ENCODE measurements around the gene SPDYE4. TPM values are rescaled to one million over a fixed set of nuclear protein-coding genes. Genes with fewer than 3 reads are reported as not detected.
A peak's percentile ranks its signal among the peaks of the same experiment; 100 is the strongest.

The SPDYE4 gene
- total RNA-seq, 2 experiments from 2014 or later: not detected

DNA sequence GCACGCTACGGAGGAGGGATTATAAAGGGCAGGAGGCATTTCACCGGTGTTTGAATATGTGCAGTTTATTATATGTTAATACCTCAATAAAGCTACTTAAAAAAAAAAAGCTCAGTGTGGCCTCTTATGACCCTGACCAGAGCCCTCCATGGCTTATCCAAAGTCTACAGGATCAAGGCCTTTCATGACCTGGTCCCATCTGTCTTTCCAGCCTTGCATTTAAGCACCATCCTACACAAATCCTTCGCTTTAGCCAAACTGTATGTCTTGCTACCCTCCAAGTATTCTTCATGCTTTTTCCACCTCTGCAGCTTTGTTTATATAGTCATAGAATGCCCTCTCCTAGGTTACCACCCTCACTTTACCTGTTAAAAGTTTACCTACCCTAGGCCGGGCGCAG lies 34.3 kb upstream of the SPDYE4 start:
- POLR2A ChIA-PET: no interaction called here
- TF ChIP-seq, protein P1, sequence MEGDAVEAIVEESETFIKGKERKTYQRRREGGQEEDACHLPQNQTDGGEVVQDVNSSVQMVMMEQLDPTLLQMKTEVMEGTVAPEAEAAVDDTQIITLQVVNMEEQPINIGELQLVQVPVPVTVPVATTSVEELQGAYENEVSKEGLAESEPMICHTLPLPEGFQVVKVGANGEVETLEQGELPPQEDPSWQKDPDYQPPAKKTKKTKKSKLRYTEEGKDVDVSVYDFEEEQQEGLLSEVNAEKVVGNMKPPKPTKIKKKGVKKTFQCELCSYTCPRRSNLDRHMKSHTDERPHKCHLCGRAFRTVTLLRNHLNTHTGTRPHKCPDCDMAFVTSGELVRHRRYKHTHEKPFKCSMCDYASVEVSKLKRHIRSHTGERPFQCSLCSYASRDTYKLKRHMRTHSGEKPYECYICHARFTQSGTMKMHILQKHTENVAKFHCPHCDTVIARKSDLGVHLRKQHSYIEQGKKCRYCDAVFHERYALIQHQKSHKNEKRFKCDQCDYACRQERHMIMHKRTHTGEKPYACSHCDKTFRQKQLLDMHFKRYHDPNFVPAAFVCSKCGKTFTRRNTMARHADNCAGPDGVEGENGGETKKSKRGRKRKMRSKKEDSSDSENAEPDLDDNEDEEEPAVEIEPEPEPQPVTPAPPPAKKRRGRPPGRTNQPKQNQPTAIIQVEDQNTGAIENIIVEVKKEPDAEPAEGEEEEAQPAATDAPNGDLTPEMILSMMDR (IDR thresholded peaks at IDR 0.05): no peak
- intact Hi-C loops (cut with DNase I, micrococcal nuclease): no loop called here
- no peak for ATAC-seq (ENCODE audit: poor library complexity)
- H3K27me3 Mint-ChIP-seq: no peaks in the 10 kb centered on the region
- Histone ChIP-seq H3K9me3 (ENCODE audit: control insufficient read depth in 1 of 2, insufficient read depth in 1 of 2, low read length in 2 of 2) (no peaks in the 10 kb centered on the region), H3K27me3 (ENCODE audit: control insufficient read depth in 1 of 2, insufficient read depth in 2 of 2, low read length in 2 of 2) (no peaks in the 10 kb centered on the region), H3K27ac (ENCODE audit: low read depth in 1 of 2, low read length in 2 of 2) (no peak overlapping the region), H3K4me3 (ENCODE audit: low read length) (no peak overlapping the region), H3K36me3 (ENCODE audit: insufficient read depth, low read length) (no peaks in the 10 kb centered on the region), H3K4me1 (ENCODE audit: insufficient read depth, low read length) (no peaks in the 10 kb centered on the region)
- H3K9me3 Mint-ChIP-seq: no peaks in the 10 kb centered on the region
- no peak for DNase-seq
- no peaks in the 10 kb centered on the region for H3K4me1 Mint-ChIP-seq (ENCODE audit: low read depth)
- no peak overlapping the region for H3K4me3 Mint-ChIP-seq
- H3K36me3 Mint-ChIP-seq (ENCODE audit: low read depth): no peaks in the 10 kb centered on the region
- CTCF ChIA-PET: interaction anchor here (0.8 kb wide), 1 partner anchor 11 kb away, joined by 4 read pairs; no protein-coding TSS in a partner anchor
- H3K27ac Mint-ChIP-seq: no peak overlapping the region

DNA sequence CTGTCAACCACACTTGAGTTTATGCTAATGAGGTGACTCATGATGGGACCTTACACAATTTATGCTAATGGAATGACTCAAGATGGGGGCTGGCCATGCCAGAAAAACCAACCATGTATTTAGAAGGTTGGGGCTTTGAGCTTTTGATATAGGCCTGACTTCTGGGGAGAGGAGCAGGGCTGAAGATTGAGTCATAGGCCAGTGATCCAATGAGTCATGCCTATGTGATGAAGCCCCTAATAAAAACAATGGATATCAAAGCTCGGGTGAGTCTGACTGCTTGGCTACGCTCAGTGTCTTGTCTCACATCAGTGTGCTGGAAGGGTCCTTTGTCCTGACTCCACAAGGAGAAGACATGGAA lies 33.5 kb upstream of the SPDYE4 start:
- no peak overlapping the region for H3K27ac Mint-ChIP-seq
- ATAC-seq (ENCODE audit: poor library complexity): no peak
- H3K4me3 ChIP-seq (ENCODE audit: low read length): no peak overlapping the region
- H3K27me3 Mint-ChIP-seq: no peaks in the 10 kb centered on the region
- H3K36me3 ChIP-seq (ENCODE audit: insufficient read depth, low read length): no peaks in the 10 kb centered on the region
- H3K4me1 Mint-ChIP-seq (ENCODE audit: low read depth): no peaks in the 10 kb centered on the region
- ChIA-PET POLR2A (no interaction called here), CTCF (interaction anchor here (0.8 kb wide), 1 partner anchor 10 kb away, joined by 4 read pairs; no protein-coding TSS in a partner anchor)
- H3K27ac ChIP-seq (ENCODE audit: low read depth in 1 of 2, low read length in 2 of 2): no peak overlapping the region
- no peaks in the 10 kb centered on the region for H3K27me3 ChIP-seq (ENCODE audit: control insufficient read depth in 1 of 2, insufficient read depth in 2 of 2, low read length in 2 of 2)
- H3K4me1 ChIP-seq (ENCODE audit: insufficient read depth, low read length): no peaks in the 10 kb centered on the region
- H3K4me3 Mint-ChIP-seq: no peak overlapping the region
- TF ChIP-seq, protein P1 (IDR thresholded peaks at IDR 0.05): no peak
- DNase-seq: peak in 2 of 14 experiments; percentile 44 to 54
- no peaks in the 10 kb centered on the region for H3K36me3 Mint-ChIP-seq (ENCODE audit: low read depth)
- intact Hi-C loops (cut with DNase I, micrococcal nuclease): no loop called here
- no peaks in the 10 kb centered on the region for H3K9me3 Mint-ChIP-seq
- H3K9me3 ChIP-seq (ENCODE audit: control insufficient read depth in 1 of 2, insufficient read depth in 1 of 2, low read length in 2 of 2): no peaks in the 10 kb centered on the region

DNA sequence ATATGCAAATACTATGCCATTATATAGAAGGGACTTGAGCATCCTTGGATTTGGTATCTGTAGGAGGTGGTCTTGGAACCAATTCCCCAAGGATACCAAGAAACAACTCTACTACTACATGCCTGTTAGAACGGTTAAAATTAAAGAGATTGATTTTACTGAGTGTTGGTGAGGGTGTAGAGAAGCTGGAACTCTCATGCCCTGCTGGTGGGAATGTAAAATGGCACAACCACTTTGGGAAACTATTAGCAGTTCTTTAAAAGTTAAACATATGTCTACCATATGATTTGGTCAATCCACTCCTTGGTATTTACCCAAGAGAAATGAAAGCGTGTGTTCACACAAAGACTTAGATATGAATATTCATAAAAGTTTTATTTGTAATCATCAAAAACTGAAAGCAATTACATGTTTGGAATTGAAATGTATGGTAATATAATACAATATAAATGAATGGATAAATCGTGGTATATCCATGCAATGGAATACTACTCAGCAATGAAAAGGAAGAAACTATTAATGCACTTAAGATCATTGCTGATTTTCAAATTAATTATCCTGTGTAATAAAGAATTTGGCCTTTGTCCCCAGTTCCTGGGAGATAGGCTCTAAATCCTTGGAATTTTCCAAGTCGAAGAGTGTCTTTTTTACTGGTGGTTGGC lies 33.0 kb upstream of the SPDYE4 start:
- ChIA-PET POLR2A (no interaction called here), CTCF (no interaction called here)
- no peaks in the 10 kb centered on the region for H3K9me3 Mint-ChIP-seq
- Histone ChIP-seq H3K4me1 (ENCODE audit: insufficient read depth, low read length) (no peaks in the 10 kb centered on the region), H3K36me3 (ENCODE audit: insufficient read depth, low read length) (no peaks in the 10 kb centered on the region), H3K9me3 (ENCODE audit: control insufficient read depth in 1 of 2, insufficient read depth in 1 of 2, low read length in 2 of 2) (no peaks in the 10 kb centered on the region), H3K4me3 (ENCODE audit: low read length) (no peak overlapping the region), H3K27me3 (ENCODE audit: control insufficient read depth in 1 of 2, insufficient read depth in 2 of 2, low read length in 2 of 2) (no peaks in the 10 kb centered on the region), H3K27ac (ENCODE audit: low read depth in 1 of 2, low read length in 2 of 2) (no peak overlapping the region)
- no peak overlapping the region for H3K4me3 Mint-ChIP-seq
- no peaks in the 10 kb centered on the region for H3K4me1 Mint-ChIP-seq (ENCODE audit: low read depth)
- ATAC-seq (ENCODE audit: poor library complexity): no peak
- no peaks in the 10 kb centered on the region for H3K36me3 Mint-ChIP-seq (ENCODE audit: low read depth)
- intact Hi-C loops (cut with DNase I, micrococcal nuclease): no loop called here
- no peak overlapping the region for H3K27ac Mint-ChIP-seq
- no peaks in the 10 kb centered on the region for H3K27me3 Mint-ChIP-seq
- no peak for DNase-seq
- TF ChIP-seq, protein P1 (IDR thresholded peaks at IDR 0.05): no peak
